T-helper 2 cell treated with Interferon-gamma antibody and Interleukin-4, amounts not matched to agents 5 μg/mL and 100 μg/mL, for 36 hours (primary cell): ENCODE results near the gene NCCRP1.
A peak's percentile ranks its signal among the peaks of the same experiment; 100 is the strongest.
"Not testable (repeated sequence)": the region's sequence is repeated elsewhere in the genome, so short reads cannot be mapped to it uniquely, and the experiment has no call there.

Source experiments
- DNase-seq: peaks from one replicate; pipeline ENCODE4 v3.0.0; 2021; ENCODE audit warnings: low spot score
- H3K27ac Mint-ChIP-seq: one replicate; pipeline ENCODE4 v1.8.0; 2021; ENCODE audit warnings: mild to moderate bottlenecking, mixed read lengths
- H3K27me3 Mint-ChIP-seq: one replicate; pipeline ENCODE4 v1.8.0; 2021; ENCODE audit warnings: low read depth, mixed read lengths
- H3K36me3 Mint-ChIP-seq: one replicate; pipeline ENCODE4 v1.8.0; 2021; ENCODE audit warnings: low read depth, mixed read lengths
- H3K4me1 Mint-ChIP-seq: one replicate; pipeline ENCODE4 v1.8.0; 2021; ENCODE audit warnings: low read depth, mixed read lengths
- H3K4me3 Mint-ChIP-seq: one replicate; pipeline ENCODE4 v1.8.0; 2022; ENCODE audit warnings: mild to moderate bottlenecking, moderate library complexity, mixed read lengths
- H3K9me3 Mint-ChIP-seq: one replicate; pipeline ENCODE4 v1.8.0; 2021; ENCODE audit warnings: mixed read lengths

Gene NCCRP1

DNA sequence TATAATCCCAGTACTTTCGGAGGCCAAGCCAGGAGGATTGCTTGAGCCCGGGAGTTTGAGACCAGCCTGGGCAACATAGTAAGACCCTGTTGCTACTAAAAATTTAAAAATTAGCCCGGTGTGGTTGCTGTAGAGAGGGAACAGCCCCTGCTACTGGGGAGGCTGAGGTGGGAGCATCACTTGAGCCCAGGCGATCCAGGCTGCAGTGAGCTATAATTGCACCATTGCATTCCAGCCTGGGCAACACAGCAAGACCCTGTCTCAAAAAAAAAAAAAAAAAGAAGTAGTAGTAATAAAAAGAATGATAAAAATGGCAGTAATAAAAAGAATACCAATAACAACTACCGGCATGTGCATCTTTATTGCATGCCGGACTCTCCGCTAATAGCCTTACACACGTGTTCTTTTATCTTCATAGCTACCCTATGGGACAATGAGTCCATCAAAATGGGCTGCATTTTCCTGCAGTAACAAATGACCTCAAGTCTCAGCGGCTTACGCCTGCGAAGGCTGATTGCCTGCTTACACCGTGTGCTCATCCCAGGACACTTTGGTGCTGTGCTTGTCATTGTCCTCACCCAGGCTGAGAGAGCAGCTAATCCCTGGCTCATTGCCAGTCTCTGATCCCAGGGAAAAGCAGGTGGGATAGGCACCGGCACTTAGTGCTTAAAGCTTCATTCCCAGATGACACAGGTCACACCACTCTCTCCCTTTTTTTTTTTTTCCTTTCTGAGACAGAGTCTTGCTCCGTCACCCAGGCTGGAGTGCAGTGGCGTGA, 21.7 kb downstream of the NCCRP1 start:
- Mint-ChIP-seq H3K36me3 (no peaks in the 10 kb centered on the region), H3K9me3 (no peaks in the 10 kb centered on the region), H3K4me3 (no peak overlapping the region), H3K27me3 (peaks cover 12% of the 10 kb centered on the region), H3K4me1 (no peaks in the 10 kb centered on the region), H3K27ac (no peak overlapping the region)
- DNase-seq: no peak

DNA sequence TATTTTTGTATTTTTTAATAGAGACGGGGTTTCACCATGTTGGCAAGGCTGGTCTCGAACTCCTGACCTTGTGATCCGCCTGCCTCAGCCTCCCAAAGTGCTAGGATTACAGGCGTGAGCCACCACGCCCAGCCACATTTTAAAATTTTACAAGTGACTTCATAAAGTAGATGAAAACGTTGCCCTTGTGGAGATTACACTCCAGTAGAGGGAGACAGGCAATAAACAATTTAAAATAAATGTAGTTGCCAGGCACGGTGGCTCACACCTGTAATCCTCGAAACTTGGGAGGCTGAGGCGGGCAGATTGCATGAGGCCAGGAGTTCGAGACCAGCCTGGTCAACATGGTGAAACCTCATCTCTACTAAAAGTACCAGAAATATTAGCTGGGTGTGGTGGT, 22.3 kb downstream of the NCCRP1 start:
- not testable (repeated sequence) for H3K9me3 Mint-ChIP-seq, DNase-seq, H3K36me3 Mint-ChIP-seq, H3K27ac Mint-ChIP-seq, H3K4me3 Mint-ChIP-seq, H3K4me1 Mint-ChIP-seq
- H3K27me3 Mint-ChIP-seq: peaks cover 16% of the 10 kb centered on the region

DNA sequence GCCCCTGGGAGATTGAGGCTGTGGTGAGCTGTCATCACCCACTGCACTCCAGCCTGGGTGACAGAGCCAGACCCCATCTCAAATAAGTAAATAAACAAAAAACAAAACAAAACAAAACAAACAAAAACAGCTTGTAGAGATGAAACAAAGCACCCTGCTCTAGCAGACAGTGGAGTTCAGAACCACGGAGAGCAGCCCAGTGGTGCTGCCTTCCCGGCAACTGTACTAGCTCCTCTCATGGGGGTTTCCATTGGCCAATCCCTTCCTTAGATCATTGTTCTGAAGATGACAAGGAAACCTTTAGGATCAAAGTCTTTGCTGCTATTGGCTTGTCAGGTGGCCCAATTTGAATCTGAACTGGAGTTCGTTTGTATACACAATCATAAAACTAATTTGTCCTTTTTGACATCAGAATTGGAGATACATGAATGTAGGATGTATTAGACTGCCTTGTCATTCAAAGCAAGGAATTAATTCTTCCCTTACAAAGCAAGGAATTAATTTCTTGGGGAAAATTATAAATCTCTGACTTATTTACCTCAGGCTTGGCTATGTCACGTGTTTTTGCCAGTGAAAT, 27.0 kb downstream of the NCCRP1 start:
- Mint-ChIP-seq H3K4me3 (no peak overlapping the region), H3K27ac (no peak overlapping the region), H3K4me1 (no peaks in the 10 kb centered on the region), H3K9me3 (no peaks in the 10 kb centered on the region), H3K27me3 (peaks cover 11% of the 10 kb centered on the region), H3K36me3 (no peaks in the 10 kb centered on the region)
- DNase-seq: no peak

GRCh38 chr19:39224910-39225309, 28.1 kb downstream of the NCCRP1 start:
- H3K4me3 Mint-ChIP-seq: no peak overlapping the region
- no peaks in the 10 kb centered on the region for H3K4me1 Mint-ChIP-seq
- H3K27me3 Mint-ChIP-seq: peaks cover 9% of the 10 kb centered on the region
- no peaks in the 10 kb centered on the region for H3K36me3 Mint-ChIP-seq
- H3K27ac Mint-ChIP-seq: no peak overlapping the region
- H3K9me3 Mint-ChIP-seq: no peaks in the 10 kb centered on the region
- DNase-seq: no peak

DNA sequence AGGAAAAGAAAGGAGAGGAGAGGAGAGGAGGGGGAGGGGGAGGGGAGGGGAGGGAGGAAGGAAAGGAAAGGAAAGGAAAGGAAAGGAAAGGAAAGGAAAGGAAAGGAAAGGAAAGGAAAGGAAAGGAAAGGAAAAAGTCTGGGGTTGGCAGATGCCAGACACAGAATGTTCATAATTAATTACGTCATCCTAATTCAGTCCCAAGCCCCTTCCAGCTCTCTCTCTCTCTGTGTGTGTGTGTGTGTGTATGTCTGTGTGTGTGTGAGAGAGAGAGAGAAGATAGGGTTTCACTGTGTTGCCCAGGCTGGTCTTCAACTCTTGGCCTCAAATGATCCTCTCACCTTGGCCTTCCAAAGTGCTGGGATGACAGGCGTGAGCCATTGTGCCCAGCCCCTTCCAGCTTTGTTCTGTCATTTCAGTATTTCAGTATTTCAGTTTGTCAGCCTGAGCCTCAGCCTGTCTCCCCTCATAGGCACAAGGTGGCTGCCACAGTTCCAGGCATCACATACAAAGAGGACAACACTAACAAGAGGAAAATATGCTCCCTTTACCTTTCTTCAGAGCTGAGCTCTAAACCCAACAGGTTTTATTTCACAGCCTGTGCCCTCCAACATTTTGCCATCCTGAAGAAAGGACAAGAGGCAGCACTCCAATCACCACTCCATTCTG, 33.5 kb downstream of the NCCRP1 start:
- Mint-ChIP-seq H3K27ac (no peak overlapping the region), H3K4me1 (no peaks in the 10 kb centered on the region), H3K9me3 (no peaks in the 10 kb centered on the region), H3K36me3 (no peaks in the 10 kb centered on the region), H3K27me3 (peaks cover 12% of the 10 kb centered on the region), H3K4me3 (no peak overlapping the region)
- DNase-seq: no peak

DNA sequence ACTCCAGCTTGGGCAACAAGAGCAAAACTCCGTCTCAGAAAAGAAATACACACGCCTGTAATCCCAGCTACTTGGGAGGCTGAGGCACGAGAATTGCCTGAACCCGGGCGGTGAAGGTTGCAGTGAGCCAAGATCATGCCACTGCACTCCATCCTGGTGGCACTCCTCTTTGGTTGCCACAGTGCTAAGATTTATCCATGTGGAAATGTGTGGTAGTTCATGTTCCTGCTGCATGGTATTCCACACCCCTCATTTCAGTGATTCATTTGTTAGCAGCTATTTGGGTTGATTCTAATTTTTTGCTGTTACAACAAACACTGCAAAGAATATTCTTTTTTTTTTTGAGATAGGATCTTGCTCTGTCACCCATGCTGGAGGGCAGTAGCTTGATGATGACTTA, 35.9 kb downstream of the NCCRP1 start:
- Mint-ChIP-seq H3K9me3 (no peaks in the 10 kb centered on the region), H3K36me3 (no peaks in the 10 kb centered on the region), H3K4me1 (peaks cover 3% of the 10 kb centered on the region), H3K27me3 (peaks cover 7% of the 10 kb centered on the region), H3K27ac (no peak overlapping the region), H3K4me3 (no peak overlapping the region)
- DNase-seq: no peak

DNA sequence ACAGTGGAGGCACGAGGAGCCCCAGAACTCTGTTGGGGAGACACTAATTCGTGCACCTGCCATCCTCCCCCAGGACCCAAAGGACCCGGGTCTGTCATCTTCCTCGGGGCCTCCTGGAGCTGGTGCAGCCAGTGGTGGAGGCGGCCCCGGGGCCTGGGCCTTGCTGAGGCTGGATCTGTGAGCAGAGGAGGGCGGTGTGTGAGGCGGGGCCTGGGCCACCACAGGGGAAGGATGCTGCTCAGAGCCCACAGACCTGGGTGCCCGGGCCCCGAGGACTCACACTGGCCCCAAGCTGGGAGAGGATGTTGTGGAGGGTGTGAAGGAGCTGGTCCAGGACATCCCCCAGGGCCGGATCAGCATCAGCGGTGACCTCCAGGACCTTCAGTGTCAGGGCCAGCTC, 39.8 kb downstream of the NCCRP1 start:
- Mint-ChIP-seq H3K27me3 (peaks cover 5% of the 10 kb centered on the region), H3K4me3 (no peak overlapping the region), H3K9me3 (no peaks in the 10 kb centered on the region), H3K4me1 (peaks cover 7% of the 10 kb centered on the region), H3K27ac (no peak overlapping the region), H3K36me3 (no peaks in the 10 kb centered on the region)
- no peak for DNase-seq

- Mint-ChIP-seq H3K27ac (peak overlapping the region; percentile 56), H3K4me1 (peaks cover 7% of the 10 kb centered on the region), H3K36me3 (no peaks in the 10 kb centered on the region), H3K4me3 (peak overlapping the region; percentile 42), H3K27me3 (peaks cover 3% of the 10 kb centered on the region), H3K9me3 (no peaks in the 10 kb centered on the region)
- peak; percentile 24 for DNase-seq
Measured at GRCh38 chr19:39237200-39238184, 40.7 kb downstream of the NCCRP1 start.

DNA sequence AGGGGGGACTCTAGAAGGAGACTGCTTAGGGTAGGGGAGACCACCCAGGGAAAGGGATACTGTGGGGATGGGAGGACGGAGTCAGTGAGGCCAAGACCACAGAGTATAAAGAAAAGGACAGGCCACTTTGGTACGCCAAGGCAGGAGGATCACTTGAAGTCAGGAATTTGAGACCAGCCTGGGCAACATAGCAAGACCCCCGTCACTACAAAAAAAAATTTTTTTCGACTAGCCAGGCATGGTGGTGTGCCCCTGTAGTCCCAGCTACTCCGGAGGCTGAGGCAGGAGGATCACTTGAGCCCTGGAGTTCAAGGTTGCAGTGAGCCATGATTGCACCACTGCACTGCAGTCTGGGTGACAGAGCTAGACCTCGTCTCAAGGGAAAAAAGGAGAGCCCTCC, 41.4 kb downstream of the NCCRP1 start:
- no peaks in the 10 kb centered on the region for H3K36me3 Mint-ChIP-seq
- H3K4me3 Mint-ChIP-seq: peak overlapping the region; percentile 42
- no peaks in the 10 kb centered on the region for H3K9me3 Mint-ChIP-seq
- peaks cover 7% of the 10 kb centered on the region for H3K4me1 Mint-ChIP-seq
- no peak overlapping the region for H3K27ac Mint-ChIP-seq
- peaks cover 3% of the 10 kb centered on the region for H3K27me3 Mint-ChIP-seq
- DNase-seq: no peak

- Mint-ChIP-seq H3K36me3 (no peaks in the 10 kb centered on the region), H3K27me3 (peaks cover 3% of the 10 kb centered on the region), H3K4me3 (no peak overlapping the region), H3K27ac (no peak overlapping the region), H3K9me3 (no peaks in the 10 kb centered on the region), H3K4me1 (peaks cover 7% of the 10 kb centered on the region)
- DNase-seq: no peak
Measured at GRCh38 chr19:39238944-39239343, 42.2 kb downstream of the NCCRP1 start.

- no peak overlapping the region for H3K4me3 Mint-ChIP-seq
Measured at GRCh38 chr19:39240421-39240820, 43.7 kb downstream of the NCCRP1 start.

DNA sequence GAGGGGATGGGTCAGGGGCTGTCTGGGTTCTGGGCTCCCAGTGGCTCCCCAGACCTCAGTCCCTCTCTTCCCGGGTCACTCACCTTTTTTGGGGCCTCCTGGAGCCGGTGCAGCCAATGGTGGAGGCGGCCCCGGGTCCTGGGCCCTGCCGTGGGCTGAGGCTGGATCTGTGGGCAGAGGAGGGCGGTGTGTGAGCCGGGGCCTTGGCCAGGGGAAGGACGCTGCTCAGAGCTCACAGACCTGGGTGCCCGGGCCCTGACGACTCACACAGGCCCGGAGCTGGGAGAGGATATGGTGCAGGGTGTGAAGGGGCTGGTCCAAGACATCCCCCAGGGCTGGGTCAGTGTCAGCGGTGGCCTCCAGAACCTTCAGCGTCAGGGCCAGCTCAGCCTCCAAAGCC, 47.0 kb downstream of the NCCRP1 start:
- not testable (repeated sequence) for DNase-seq, H3K9me3 Mint-ChIP-seq, H3K4me3 Mint-ChIP-seq, H3K27ac Mint-ChIP-seq, H3K4me1 Mint-ChIP-seq, H3K36me3 Mint-ChIP-seq, H3K27me3 Mint-ChIP-seq

More at GRCh38 chr19:39240421-39240820, 43.7 kb downstream of the NCCRP1 start:
- Mint-ChIP-seq H3K27ac (no peak overlapping the region), H3K27me3 (peaks cover 3% of the 10 kb centered on the region), H3K36me3 (no peaks in the 10 kb centered on the region), H3K9me3 (no peaks in the 10 kb centered on the region), H3K4me1 (peaks cover 7% of the 10 kb centered on the region)
- no peak for DNase-seq

- not testable (repeated sequence) for H3K36me3 Mint-ChIP-seq, H3K4me3 Mint-ChIP-seq, H3K9me3 Mint-ChIP-seq, H3K4me1 Mint-ChIP-seq, H3K27ac Mint-ChIP-seq, DNase-seq
- peaks cover 16% of the 10 kb centered on the region for H3K27me3 Mint-ChIP-seq
Measured at GRCh38 chr19:39244410-39245100, 47.8 kb downstream of the NCCRP1 start, which contains the start of gene IFNL3. TSS of gene IFNL3 (minus strand) at chr19:39245006. CDS start at chr19:39244967, 39 bp downstream.
